GM19193 (cell line): ENCODE measurements around the gene CAMTA1.

Experiments
- POLR2A ChIP-seq: IDR thresholded peaks from 4 replicates; pipeline ENCODE4 v1.6.1; 2011; ENCODE audit not compliant: insufficient read depth, insufficient read length; ENCODE audit errors: extremely low read depth

CAMTA1 gene

GRCh38 chr1:7315316-7315715, 530.1 kb downstream of the CAMTA1 start:
- no peak for TF ChIP-seq POLR2A

GRCh38 chr1:7315946-7316345, 530.7 kb downstream of the CAMTA1 start:
- TF ChIP-seq POLR2A, result no peak

DNA sequence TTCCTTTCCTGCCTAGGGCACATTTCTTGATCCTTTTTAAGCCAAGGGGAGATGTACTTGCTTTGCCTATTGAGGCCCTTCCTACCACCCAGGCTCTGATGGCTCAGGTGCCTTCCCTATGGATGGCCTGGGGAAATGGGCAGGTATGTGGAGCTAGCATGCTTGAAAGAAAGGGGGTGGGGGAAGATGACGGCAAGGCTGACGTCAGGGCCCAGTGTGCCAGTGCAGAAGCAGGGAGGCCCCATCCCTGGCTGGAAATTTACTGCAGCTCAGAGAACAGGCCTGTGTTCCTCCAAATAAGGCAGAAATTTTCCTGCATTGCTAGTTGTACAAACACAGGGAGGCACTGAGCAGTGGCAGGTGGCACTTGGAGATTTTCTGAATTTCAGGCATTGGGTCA, 532.6 kb downstream of the CAMTA1 start:
- TF ChIP-seq POLR2A, result no peak

DNA sequence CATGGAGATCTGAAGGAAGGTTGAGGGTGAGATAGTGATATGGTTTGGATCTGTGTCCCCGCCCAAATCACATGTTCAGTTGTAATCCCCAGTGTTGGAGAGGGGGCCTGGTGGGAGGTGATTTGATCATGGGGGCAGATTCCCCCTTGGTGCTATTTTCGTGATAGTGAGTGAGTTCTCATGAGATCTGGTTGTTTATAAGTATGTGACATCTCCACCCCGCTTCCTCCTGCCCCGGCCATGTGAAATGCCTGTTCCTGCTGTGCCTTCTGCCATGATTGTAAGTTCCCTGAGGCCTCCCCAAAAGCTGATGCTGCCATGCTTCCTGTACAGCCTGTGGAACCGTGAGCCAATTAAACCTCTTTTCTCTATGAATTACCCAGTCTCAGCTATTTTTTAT, 533.9 kb downstream of the CAMTA1 start:
- no peak for TF ChIP-seq POLR2A

DNA sequence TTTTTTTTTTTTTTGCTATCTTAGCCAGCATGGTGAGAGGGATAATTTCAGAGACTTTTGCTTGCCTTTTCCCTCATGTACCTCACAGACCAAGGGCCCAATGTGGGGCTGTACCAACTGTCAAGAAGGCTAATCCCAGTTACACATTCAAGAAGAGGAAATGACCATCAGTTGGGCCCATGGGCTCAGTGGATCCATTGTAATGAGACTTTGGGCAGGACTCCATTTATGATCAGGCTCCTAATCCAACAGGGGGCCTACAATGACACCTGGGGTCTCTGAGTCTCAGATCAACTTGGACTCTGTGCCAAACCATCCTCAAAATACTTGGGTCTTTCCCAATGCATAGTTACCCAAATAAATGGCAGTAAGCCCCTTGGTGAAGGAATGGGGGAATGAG, 535.4 kb downstream of the CAMTA1 start:
- no peak for TF ChIP-seq POLR2A

DNA sequence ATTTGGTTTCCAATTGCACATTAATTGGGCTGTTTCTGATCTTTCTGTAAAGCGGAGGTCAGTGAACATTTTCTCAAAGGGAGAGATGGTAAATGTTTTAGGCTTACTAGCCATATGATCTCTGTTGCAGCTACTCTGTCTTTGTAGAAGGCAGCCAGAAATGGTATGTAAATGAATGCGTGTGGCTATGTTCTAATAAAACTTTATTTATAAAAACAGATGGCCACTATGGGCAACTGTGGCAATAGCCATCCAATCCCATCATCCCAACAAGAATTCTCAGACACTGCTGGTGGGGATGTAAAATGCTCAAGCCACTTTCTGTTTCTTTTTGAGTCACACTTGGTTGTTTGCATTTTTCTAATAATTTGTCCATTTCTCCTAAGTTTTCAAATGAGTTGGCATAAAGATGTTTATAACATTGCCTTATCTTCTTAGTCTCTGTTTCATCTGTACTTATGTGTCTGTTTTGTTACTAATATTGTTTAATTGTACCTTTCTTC, 537.1 kb downstream of the CAMTA1 start:
- no peak for TF ChIP-seq POLR2A

DNA sequence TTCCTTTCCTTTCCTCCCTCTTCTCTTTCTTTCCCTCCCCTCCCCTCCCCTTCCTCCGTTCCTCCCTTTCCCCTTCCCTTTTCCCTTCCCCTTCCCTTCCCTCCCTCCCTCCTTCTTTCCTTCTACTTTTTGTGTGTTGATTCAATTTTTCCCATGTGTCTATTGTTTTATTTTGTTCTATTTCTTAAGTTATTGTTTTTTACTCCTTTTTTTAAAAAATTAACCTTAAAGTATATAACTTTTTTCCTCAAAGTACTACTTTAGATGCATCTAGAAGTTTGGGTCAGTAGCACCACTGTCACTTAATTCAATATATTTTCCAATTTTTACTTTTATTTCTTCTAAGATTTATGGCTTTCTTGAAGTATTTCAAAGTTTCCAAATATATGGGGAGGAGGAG, 537.7 kb downstream of the CAMTA1 start:
- no peak for TF ChIP-seq POLR2A

DNA sequence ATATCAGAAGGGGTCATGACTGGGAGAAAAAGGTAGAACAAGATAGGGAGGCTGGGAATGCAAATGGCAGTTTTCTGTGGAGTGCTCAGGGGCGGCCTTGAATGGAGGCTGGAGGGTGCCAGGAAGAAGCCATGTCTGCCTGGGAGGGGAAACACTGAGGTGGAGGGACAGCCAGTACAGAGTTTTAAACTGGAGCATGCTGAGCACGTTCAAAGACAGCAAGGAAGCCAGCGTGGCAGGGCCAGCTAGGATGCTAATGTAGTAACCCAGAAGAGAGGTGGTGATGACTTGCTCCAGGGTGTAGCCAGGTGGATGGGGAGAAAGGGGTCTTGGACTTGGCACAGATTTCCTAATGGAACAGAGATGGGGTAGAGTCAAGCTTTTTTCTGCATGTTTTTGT, 540.0 kb downstream of the CAMTA1 start:
- no peak for TF ChIP-seq POLR2A

DNA sequence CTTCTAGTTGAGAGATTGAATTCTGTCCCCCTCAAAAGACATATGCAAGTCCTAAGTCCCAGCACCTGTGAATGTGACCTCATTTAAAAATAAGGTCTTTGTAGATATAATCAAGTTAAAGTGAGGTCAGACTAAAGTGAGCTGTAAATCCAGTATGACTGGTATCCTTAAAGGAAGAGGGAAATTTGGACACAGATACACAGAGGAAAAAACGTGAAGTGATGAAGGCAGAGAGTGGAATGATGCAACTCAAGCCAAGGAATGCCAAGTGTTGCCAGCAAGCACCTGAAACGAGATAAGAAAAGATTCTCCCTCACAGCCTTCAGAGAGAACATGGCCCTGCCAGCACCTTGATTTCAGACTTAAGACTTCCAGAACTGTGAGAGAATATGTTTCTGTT, 541.1 kb downstream of the CAMTA1 start:
- no peak for TF ChIP-seq POLR2A

GRCh38 chr1:7327849-7328248, 542.6 kb downstream of the CAMTA1 start:
- no peak for TF ChIP-seq POLR2A

DNA sequence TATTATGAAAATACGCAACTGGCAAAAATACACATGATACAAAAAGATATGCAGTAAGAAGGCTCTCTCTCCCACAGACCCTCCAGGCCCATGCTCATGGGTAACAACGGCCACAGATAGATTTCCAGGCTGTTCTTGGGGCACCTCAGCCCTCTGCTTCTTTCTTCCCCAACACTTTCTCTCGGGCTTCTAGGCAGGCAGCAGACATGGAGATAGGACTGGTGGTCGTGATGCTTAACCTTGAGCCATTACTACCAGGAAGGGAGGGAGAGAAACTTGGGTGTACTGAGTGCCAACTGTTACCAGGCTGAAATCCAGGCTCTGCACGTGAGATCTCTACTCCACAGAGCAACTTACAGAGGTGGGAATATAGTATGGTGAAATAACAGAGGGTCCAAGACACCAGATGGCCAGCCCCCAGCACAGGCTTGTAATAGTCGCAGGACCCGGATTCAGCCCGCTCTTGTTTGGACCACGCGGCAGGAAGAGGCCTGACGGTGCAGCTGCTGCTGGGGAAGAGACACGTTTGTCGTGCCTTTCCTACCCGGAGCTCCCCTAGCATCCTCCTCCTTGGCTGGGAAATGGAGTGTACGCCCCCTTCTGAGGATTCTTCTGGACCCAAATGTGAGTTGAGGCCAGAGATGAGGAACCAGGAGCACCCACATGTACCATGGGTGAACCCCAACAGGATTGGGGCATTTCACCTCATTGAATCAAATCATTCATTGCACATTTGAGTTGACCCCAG, 544.8 kb downstream of the CAMTA1 start:
- no peak for TF ChIP-seq POLR2A

DNA sequence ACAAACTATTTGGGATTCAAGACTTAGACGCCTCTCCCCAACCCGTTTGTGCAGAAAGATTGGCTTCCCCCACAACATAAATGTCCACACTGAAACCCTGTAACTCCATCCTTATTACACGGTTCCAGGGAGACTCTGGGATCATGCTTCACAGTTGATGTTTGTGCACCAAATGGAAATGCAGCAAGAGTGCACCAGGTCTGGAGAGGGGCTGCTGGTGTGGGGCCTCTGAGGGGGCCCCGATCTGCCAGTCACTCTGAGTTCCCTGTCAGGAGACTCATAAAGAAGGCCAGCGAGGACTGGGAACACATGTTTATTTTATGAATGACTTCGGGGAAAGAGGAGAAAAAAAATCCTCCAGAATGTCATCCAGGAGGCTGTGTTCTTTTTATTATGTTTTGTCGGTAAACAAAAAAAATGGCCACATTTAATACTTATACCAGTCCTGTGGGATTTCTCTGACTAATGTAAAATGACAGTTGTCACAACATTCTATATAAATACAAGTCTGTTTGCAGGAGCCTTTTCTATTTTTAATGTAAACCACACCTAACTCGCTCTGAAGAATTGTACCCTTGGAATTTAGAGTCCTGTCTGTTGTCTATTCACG, 546.8 kb downstream of the CAMTA1 start:
- TF ChIP-seq POLR2A, result no peak

- no peak for TF ChIP-seq POLR2A
Measured at GRCh38 chr1:7333094-7333493, 547.8 kb downstream of the CAMTA1 start.

DNA sequence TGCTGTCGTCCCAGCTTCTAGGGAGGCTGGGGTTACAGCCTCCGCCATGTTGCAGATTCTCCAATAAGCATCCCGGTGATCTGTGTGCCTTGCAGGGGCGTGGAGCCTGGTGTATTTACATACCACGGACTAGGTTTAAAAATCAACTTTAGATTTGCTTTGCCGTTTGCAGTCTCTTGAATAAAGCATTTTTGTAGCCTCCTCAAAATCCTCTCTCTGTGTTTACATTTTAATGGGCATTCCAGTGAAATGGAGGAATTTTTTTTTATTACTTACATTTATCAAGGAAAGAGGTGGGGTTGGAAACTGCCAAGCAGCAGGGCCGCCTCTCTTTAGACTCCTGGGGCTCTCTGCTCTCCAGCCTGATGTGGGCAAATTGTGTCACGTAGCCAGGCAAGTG, 548.4 kb downstream of the CAMTA1 start:
- TF ChIP-seq POLR2A, result no peak

DNA sequence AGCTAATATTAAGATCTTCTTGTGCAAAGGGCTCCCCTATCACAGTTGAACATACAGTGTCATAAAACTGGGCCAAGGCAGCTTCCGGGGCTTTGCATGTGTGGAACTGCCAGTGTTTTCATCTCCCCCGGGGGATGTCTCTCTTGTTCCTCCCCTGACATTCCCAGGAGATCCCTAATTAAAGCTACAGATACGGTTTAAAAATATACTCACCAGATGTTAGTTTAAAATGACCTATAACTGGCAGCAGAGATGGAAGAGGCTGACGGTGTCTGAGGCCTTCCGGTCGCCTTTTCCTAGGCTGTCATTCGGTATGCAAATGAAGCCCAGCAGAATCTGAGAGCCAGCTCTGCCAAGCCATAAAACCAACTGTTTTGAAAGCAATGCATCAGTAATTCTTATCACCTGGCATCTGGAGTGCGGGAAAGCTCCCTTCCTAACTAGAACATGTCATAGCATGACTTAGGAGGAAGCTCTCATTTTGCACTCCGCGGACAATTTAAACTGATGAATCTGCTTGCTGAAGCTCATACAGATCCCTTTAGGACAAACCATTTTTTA, 549.3 kb downstream of the CAMTA1 start:
- no peak for TF ChIP-seq POLR2A
